Panc1 (cell line): ENCODE results near the gene TMEM208. TPM values are rescaled to one million over a fixed set of nuclear protein-coding genes. Genes with fewer than 3 reads are reported as not detected.
A peak's percentile ranks its signal among the peaks of the same experiment; 100 is the strongest.

Experiments
- ATAC-seq: fragments of 200-7000 bp; cut with Tn5 transposase; 2 replicates; pipeline ENCODE4 v1.9.1; 2020; ENCODE audit warnings: mild to moderate bottlenecking, moderate library complexity
- BruUV-seq: library from RNA; stranded (reverse); fragments of 400-500 nt; replicated peaks from 2 replicates; lab custom pipeline; 2021; lab: Mats Ljungman, UMichigan
- CTCF ChIA-PET: fragments of 300-600 bp; sonication (Branson Sonifier 250); formaldehyde crosslinking; loops from one replicate; lab custom pipeline; 2022; ENCODE audit warnings: antibody characterized with exemption; lab: Charles Lee
- POLR2A ChIA-PET: fragments of 300-600 bp; sonication (Branson Sonifier 250); formaldehyde crosslinking; loops from one replicate; lab custom pipeline; 2022; ENCODE audit warnings: antibody characterized with exemption; lab: Charles Lee
- DNase-seq: peaks from one replicate; pipeline ENCODE4 v3.0.0-alpha.2; 2010; ENCODE audit warnings: low read depth, low spot score
- H3K27ac ChIP-seq: 2 replicates; pipeline ENCODE4 v1.5.1; 2011; ENCODE audit warnings: mild to moderate bottlenecking, low read length, inconsistent platforms
- H3K27me3 ChIP-seq: fragments of 200-500 bp; sonication (Bioruptor generic); 2 replicates; pipeline ENCODE4 v1.6.0; 2014; ENCODE audit warnings: low read length, inconsistent platforms; ENCODE audit not compliant: control insufficient read depth, insufficient read depth
- H3K36me3 ChIP-seq: fragments of 200-500 bp; sonication (Bioruptor generic); 2 replicates; pipeline ENCODE4 v1.5.1; 2014; ENCODE audit warnings: inconsistent platforms, mild to moderate bottlenecking, low read length, moderate library complexity; ENCODE audit not compliant: control insufficient read depth, insufficient read depth
- H3K4me1 ChIP-seq: 2 replicates; pipeline ENCODE4 v1.5.1; 2011; ENCODE audit warnings: inconsistent platforms, mild to moderate bottlenecking, low read length, moderate library complexity; ENCODE audit not compliant: control insufficient read depth, insufficient read depth
- H3K4me3 ChIP-seq, 2 experiments: 2 replicates each; pipeline ENCODE4 v1.5.1; 2011 to 2012; ENCODE audit warnings: low read depth in 2 of 2, low read length in 2 of 2, mild to moderate bottlenecking in 2 of 2, inconsistent platforms in 1 of 2, moderate library complexity in 1 of 2
- H3K9me3 ChIP-seq: fragments of 200-500 bp; sonication (Bioruptor generic); 2 replicates; pipeline ENCODE4 v1.5.1; 2014; ENCODE audit warnings: low read depth, mild to moderate bottlenecking, inconsistent platforms, low read length, moderate library complexity; ENCODE audit not compliant: control insufficient read depth, insufficient read depth
- POLR2AphosphoS5 ChIP-seq: IDR thresholded peaks from 2 replicates; pipeline ENCODE4 v1.6.1; 2012; ENCODE audit warnings: mild to moderate bottlenecking, low read depth, low read length, moderate library complexity
- SIN3A ChIP-seq: IDR thresholded peaks from 2 replicates; pipeline ENCODE4 v1.6.1; 2012; ENCODE audit warnings: low read depth, mild to moderate bottlenecking, low read length, moderate library complexity, borderline replicate concordance; ENCODE audit not compliant: insufficient read depth
- TCF7L2 ChIP-seq: IDR thresholded peaks from 2 replicates; pipeline ENCODE4 v1.6.1; 2011; ENCODE audit warnings: mild to moderate bottlenecking, low read depth, low read length, inconsistent platforms
- in situ Hi-C: cut with HindIII; loops from 2 replicates; pipeline ENCODE4 v1.10.0; 2016; ENCODE audit warnings: low sequenced_read_pairs, low pct_unique_long_range_greater_than_20kb
- intact Hi-C: fragments of 100-400 bp; cut with micrococcal nuclease; formaldehyde crosslinking; loops from one replicate; pipeline ENCODE4 v1.10.0; 2022; ENCODE audit not compliant: unreplicated experiment
- total RNA-seq: library from RNA; stranded (reverse); gene quantifications from one replicate; pipeline ENCODE4 v1.2.1, GENCODE V29; 2021; ENCODE audit not compliant: unreplicated experiment
- TF ChIP-seq, protein P1 (sequence below): fragments of 450-650 bp; IDR thresholded peaks from 2 replicates; pipeline ENCODE4 v1.5.1; 2017; ENCODE audit warnings: mild to moderate bottlenecking
- TF ChIP-seq, protein P2 (sequence below), 2 experiments: IDR thresholded peaks; 2 replicates each; pipeline ENCODE4 v1.6.1; 2011 to 2012; ENCODE audit warnings: low read depth in 2 of 2, control low read depth in 1 of 2, low read length in 1 of 2, mild to moderate bottlenecking in 1 of 2, moderate library complexity in 1 of 2; ENCODE audit not compliant: insufficient read depth in 1 of 2

Gene TMEM208
- total RNA-seq, 1 experiment from 2014 or later: 25.6 TPM

DNA sequence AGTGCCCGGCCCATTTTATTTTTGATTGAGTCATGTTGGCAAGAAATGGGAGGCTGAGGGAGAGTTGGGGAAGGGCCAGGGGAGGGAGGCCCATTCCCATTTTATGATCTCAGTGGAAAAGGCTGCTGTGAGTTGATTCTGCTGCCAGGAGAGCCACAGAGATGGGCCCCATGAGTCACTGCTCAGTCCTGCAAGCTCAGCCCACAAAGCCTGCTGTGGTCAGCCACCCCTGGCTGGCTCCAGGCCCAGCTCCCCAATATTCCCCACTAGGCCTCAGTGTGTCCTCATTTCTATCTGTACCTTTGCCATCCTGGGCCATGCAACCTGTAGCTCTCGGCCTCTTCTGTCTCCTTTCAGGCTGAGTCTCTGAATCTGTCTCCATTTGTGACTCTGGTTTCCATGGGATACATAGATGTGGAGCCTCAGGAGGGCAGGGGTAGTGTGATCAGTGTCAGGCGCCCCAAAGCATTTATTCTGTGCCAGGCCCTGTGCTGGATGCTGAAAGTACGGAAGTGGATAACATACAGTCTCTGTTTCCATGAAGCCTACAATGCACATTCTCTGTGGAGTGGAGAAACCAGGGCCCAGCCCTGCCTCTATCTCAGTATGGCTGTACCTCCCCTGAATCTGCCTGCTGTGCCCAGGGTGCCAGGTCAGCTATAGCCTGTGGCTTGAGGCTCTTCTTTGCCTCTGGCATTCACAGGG is 50.5 kb downstream of the TMEM208 start:
- in situ Hi-C loops: no loop called here
- BruUV-seq: no TSS peak
- DNase-seq: peak; percentile 81

DNA sequence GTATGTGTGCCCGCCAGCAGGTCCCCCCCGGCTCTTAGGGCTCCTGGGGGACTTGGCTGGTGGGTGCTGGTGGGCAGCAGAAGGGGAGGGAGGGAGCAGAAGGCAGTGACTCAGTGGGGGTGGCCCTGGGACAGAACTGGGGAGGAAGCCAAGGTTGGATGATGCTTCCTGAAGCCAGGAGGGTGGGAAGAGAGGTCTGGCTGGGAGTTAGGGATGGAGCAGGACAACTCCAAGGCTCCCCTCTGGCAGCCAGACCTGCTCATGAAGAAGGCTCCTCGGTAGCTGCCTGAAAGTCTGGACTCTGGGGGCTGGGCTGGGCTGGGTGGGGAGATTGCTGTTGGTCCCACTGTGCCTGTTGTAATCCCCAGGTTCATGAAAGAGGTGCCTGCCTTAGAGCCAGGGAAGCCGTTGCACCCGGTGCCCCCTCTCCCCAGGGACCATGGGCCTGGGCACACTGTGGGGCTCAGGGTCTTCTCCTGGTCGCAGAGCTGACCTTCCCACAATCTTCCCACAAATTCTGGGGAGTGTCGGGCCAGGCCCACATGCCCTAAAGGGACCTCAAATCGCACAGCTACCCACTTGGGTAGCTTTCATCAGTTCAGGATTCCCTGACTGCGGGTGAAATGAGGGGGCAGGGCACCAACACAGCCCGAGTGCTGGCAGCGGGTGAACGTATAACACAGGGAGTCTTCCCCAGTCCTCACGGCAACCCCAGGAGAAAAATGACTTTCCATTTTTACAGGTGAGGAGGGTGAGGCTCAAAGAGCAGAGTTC is 51.3 kb downstream of the TMEM208 start:
- ATAC-seq: peak; percentile 9; the same call in 1 of the 2 replicates
- H3K36me3 ChIP-seq: no peaks in the 10 kb centered on the region; the same call in 1 of the 2 replicates
- DNase-seq: no peak
- BruUV-seq: no TSS peak
- in situ Hi-C loops (no loop called here), intact Hi-C loops (no loop called here)
- H3K4me1 ChIP-seq: peaks cover 6% of the 10 kb centered on the region; the same call in 1 of the 2 replicates
- peak overlapping the region; percentile 43 to 62 for H3K4me3 ChIP-seq
- TF ChIP-seq SIN3A (no peak), TCF7L2 (no peak), POLR2AphosphoS5 (no peak)
- TF ChIP-seq, protein P1, sequence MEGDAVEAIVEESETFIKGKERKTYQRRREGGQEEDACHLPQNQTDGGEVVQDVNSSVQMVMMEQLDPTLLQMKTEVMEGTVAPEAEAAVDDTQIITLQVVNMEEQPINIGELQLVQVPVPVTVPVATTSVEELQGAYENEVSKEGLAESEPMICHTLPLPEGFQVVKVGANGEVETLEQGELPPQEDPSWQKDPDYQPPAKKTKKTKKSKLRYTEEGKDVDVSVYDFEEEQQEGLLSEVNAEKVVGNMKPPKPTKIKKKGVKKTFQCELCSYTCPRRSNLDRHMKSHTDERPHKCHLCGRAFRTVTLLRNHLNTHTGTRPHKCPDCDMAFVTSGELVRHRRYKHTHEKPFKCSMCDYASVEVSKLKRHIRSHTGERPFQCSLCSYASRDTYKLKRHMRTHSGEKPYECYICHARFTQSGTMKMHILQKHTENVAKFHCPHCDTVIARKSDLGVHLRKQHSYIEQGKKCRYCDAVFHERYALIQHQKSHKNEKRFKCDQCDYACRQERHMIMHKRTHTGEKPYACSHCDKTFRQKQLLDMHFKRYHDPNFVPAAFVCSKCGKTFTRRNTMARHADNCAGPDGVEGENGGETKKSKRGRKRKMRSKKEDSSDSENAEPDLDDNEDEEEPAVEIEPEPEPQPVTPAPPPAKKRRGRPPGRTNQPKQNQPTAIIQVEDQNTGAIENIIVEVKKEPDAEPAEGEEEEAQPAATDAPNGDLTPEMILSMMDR: no peak
- TF ChIP-seq, protein P2, sequence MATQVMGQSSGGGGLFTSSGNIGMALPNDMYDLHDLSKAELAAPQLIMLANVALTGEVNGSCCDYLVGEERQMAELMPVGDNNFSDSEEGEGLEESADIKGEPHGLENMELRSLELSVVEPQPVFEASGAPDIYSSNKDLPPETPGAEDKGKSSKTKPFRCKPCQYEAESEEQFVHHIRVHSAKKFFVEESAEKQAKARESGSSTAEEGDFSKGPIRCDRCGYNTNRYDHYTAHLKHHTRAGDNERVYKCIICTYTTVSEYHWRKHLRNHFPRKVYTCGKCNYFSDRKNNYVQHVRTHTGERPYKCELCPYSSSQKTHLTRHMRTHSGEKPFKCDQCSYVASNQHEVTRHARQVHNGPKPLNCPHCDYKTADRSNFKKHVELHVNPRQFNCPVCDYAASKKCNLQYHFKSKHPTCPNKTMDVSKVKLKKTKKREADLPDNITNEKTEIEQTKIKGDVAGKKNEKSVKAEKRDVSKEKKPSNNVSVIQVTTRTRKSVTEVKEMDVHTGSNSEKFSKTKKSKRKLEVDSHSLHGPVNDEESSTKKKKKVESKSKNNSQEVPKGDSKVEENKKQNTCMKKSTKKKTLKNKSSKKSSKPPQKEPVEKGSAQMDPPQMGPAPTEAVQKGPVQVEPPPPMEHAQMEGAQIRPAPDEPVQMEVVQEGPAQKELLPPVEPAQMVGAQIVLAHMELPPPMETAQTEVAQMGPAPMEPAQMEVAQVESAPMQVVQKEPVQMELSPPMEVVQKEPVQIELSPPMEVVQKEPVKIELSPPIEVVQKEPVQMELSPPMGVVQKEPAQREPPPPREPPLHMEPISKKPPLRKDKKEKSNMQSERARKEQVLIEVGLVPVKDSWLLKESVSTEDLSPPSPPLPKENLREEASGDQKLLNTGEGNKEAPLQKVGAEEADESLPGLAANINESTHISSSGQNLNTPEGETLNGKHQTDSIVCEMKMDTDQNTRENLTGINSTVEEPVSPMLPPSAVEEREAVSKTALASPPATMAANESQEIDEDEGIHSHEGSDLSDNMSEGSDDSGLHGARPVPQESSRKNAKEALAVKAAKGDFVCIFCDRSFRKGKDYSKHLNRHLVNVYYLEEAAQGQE (IDR thresholded peaks at IDR 0.05; ENCODE audit: insufficient read depth in 1 of 2, low read depth in 2 of 2, low read length in 1 of 2): no peak
- ChIA-PET POLR2A (no interaction called here), CTCF (no interaction called here)
- peak overlapping the region; percentile 48 for H3K27ac ChIP-seq
- no peaks in the 10 kb centered on the region for H3K9me3 ChIP-seq
- H3K27me3 ChIP-seq: no peaks in the 10 kb centered on the region

More for the DNA sequence above, 50.5 kb downstream of the TMEM208 start:
- Histone ChIP-seq H3K4me3 (peak overlapping the region; percentile 43 to 62; a peak in 3 of 4 replicates), H3K27me3 (no peaks in the 10 kb centered on the region), H3K27ac (peak overlapping the region; percentile 48; the same call in 1 of the 2 replicates), H3K4me1 (peaks cover 6% of the 10 kb centered on the region; the same call in 1 of the 2 replicates), H3K36me3 (no peaks in the 10 kb centered on the region; the same call in 1 of the 2 replicates), H3K9me3 (no peaks in the 10 kb centered on the region)
- CTCF ChIA-PET: no interaction called here
- intact Hi-C loops: no loop called here
- ATAC-seq: peak; percentile 53
- POLR2A ChIA-PET: no interaction called here
- TF ChIP-seq, protein P1: no peak
- TF ChIP-seq TCF7L2: no peak
- no peak for TF ChIP-seq POLR2AphosphoS5
- TF ChIP-seq, protein P2 (IDR thresholded peaks at IDR 0.05; ENCODE audit: insufficient read depth in 1 of 2, low read depth in 2 of 2, low read length in 1 of 2): no peak
- TF ChIP-seq SIN3A: no peak
